Left ventricle myocardium superior (tissue), 1 donor: ENCODE results near the gene PLXNA4. TPM values are rescaled to one million over a fixed set of nuclear protein-coding genes. Genes with fewer than 3 reads are reported as not detected.

Experiments
- ATAC-seq: fragments of 200-7000 bp; cut with Tn5 transposase; one replicate; pipeline ENCODE4 v1.9.1; 2020; ENCODE audit warnings: mild to moderate bottlenecking, moderate library complexity
- DNase-seq: peaks from one replicate; pipeline ENCODE4 v3.0.0-alpha.2; 2020
- intact Hi-C: fragments of 100-400 bp; cut with micrococcal nuclease; formaldehyde crosslinking; loops from one replicate; pipeline ENCODE4 v1.11.0; 2022
- total RNA-seq: library from RNA; stranded (reverse); fragmentation: NEBNext Ultra II Directional; extraction: Animal tissue kit (Norgen Biotek cat#: 25700); gene quantifications from one replicate; pipeline ENCODE4 v1.2.1, GENCODE V29; 2021
- donor health status: DM: no; HTN: yes; CAD: no; lungs with severe emphysema.

The PLXNA4 gene
- total RNA-seq, 1 donor from 2014 or later = 19.2 TPM

DNA sequence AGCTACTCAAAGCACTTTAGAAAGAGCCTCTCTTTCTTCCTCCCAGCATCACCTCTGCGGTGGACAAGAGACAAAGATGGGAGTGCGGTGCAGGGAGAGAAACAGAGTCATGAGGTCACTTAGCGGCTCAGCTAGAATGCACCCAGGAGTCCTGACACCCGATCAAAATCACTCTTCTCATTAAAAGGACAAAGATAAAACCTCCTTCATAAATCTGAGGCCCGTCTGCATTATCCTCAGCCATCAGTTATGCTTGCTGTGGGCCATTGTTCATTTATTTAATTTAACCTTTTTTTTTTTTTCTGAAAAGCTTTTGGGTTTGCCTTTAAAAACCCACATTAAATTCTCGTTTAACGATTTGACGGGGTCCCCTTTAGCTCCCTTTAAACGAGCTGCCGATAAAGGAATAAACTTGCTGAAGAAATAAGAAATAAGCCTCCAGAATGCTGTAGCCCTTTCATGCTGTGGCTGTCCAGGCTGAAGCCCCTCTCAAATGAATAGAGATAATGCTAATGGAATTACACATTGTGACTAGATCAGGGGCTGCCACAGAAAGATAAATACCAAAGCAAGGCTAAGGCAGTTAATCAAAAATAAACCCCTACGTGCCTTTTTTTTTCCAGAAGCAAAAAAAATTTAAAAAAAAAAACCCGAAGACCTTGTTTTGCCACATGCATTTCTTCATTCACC, 16.1 kb upstream of the PLXNA4 start:
- DNase-seq (no peak), ATAC-seq (no peak)
- intact Hi-C loops = no loop called here

DNA sequence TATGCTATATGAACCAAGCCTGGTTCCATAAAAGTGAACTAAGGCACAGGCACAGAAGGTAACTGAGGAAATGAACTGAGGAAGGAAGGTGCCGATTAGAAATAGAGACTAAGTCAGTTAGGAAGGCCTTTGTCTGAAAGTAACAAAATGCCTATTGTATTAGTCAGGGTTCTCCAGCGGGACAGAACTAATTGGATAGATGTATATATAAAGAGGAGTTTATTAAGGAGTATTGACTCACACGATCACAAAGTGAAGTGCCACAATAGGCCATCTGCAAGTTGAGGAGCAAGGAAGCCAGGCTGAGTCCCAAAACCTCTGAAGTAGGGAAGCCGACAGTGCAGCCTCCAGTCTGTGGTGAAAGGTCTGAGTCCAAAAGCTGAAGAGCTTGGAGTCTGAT, 13.9 kb upstream of the PLXNA4 start:
- ATAC-seq (no peak), DNase-seq (no peak)
- intact Hi-C loops = no loop called here

DNA sequence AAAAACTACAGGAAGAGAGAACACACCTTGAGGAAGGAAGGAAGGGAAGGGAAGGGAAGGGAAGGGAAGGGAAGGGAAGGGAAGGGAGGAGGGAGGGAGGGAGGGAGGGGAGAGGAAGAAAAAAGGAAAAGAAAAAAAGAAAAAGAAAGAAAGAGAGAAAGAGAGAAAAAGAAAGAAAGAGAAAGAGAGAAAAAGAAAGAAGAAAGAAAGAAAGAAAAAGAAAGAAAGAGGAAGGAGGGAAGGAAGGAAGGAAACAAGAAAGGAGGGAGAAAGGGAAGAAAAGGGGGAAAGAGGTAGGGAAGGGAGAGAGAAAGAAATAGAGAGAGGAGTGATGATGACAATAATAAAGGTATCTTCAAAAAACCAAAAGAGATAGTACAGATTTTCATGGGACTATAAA, 12.3 kb upstream of the PLXNA4 start:
- DNase-seq (no peak), ATAC-seq (no peak)
- intact Hi-C loops = loop anchor here (10.0 kb wide), 1 partner anchor 644 kb away; no protein-coding TSS in a partner anchor

DNA sequence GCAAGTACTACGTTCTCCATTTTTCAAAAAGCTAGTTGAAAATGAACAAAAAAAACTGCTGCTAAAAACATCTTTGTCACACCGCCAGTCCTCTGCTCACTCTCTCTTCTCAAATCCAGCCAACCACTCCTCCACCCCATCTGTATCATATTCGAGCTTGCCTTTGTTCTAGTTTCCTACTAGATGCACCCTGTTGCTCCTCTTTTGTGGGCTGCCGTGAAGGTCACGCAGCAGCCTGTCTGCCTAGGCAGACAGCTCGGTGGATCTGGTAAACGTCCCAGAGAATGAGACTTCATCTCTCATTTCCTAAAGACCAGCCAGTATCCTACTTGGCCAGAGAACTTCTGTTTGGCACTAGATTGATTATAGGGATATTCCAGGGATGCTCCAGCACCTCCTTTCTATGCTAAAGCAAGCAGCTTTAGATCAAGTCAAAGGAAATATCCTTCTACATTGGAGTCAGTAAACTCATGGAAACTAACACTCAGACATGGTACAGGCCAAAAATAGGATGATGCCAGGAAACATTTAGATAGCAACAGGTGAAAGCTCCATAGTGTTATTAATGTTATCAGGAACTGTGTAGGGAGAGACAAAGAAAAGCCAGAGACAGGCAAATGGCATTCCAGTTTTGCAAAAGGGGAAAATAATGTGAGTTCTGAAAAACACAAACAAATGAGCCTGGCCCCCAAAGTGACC, 8.7 kb upstream of the PLXNA4 start:
- intact Hi-C loops = loop anchor here (10.0 kb wide), 1 partner anchor 640 kb away; no protein-coding TSS in a partner anchor

DNA sequence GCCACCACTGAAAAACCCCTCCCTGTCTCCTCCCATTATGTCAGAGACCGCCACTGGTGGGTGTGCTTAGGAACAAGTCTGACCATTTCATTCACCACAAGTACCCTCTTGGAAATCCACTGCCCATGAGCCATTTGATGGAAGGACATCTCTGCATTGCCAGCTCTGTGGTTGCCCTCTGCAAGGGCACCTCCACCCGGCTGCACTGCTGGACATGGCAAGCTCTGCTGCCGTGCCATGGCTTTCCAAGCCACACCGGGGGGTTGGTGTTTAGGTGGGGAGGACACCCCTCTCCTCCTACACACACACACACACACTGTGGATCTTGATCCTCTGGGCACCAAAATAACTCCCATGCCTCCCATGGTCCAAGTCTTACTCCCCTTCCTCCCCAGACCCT, 5.2 kb upstream of the PLXNA4 start:
- intact Hi-C loops = loop anchor here (2.0 to 10.0 kb wide), 2 partner anchors 263 to 637 kb away; no protein-coding TSS in a partner anchor
- ATAC-seq (no peak), DNase-seq (no peak)

More for the DNA sequence above, 8.7 kb upstream of the PLXNA4 start:
- DNase-seq (no peak), ATAC-seq (peak; percentile 58)

DNA sequence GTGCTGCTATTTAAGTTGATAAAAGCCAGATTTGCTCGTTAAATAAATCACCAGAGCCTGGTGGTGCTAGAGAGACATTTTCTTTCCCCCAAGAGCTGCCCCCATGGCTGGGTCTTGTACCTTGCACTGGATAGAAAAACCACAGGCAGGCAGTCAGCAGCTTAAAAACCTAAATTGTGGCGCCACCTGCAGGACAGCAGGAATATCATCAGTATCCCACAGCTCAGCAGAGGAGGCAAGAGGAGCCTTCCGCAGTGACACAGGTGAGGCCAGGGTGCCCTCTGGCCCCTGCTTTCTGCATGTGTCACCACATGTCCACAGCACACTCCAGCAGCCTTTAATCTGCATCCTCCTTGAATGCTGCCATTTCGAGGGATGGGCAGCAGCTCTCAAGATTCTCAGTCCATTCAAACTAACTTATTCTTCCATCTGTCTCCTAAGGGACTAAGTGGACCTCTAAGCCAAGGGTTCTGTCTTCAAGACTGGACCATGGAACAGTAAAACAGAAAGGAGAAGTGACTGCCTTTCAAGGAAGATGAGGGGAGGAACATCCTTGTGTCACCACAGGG, 4.5 kb upstream of the PLXNA4 start:
- intact Hi-C loops = loop anchor here (2.0 to 10.0 kb wide), 2 partner anchors 262 to 636 kb away; no protein-coding TSS in a partner anchor
- ATAC-seq (peak; percentile 49), DNase-seq (peak; percentile 60)

DNA sequence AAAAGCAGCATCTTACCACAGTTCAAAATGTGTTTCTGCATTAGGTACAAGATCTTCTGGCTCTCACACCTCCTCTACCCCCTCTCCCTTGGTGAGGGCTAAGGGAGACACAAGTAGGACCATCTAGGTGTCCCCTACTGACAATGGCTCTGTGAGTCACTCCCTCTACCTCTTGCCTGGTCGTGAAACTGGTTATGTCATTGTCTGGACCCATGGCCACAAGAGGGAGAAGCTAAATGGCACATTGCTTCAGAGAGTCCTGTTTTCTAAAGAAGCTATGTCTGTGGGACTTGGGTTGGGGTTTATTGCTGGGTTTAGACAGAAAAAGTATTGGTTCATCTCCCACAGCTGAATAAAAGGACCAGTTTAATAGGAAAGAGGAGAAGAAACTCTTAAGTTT, 4.0 kb upstream of the PLXNA4 start:
- intact Hi-C loops = loop anchor here (2.0 to 10.0 kb wide), 2 partner anchors 261 to 635 kb away; no protein-coding TSS in a partner anchor
- DNase-seq = no peak
- ATAC-seq = no peak

DNA sequence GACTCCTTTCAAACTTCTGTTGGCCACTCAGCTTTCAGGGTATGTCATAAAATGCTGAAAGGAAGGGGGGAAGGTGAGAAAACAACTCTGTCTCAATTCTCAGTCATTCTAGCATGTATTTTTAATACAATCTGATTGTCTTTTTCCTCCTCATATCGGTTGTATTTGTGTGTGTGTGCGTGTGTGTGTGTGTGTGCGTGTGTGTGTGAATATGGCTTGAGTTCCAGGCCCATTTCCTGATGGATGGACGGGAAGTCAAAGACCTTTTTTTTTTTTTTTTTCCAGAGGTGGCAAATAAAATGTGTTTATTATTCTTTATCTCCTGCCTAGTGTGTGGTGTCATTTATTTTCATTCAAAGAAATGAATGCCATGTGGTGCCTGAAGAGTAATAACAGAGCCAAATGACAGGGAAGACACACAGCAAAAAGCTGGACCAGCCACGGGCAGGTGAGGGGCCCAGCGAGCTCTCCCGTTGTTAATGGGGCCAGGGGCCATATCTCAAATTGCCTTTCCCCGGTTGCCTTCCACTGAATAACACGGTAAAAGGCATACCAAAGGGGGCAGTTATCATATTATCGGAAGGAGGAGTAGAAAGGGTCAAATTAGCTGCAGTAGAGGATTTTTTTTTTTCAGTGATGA, 3.1 kb upstream of the PLXNA4 start:
- DNase-seq (no peak), ATAC-seq (no peak)
- intact Hi-C loops = no loop called here

DNA sequence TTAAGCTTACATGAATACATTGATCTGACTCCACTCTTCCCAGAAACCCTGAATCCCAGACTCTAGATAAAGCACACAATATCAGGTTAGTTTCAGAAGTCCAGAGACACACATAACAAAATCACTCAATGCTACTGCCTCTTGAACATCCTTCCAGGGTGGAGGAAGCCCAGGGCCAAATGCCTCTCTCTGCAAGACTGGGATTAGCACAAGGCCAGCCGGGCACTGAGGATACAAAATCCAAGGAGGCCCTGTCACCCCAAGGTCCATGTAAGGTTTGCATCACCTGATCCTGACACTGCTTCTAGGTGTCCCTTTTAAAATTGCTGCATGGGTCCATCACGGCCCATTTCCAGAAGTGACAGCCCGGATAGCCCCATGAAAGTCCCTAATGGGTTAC, 2.6 kb upstream of the PLXNA4 start:
- ATAC-seq = no peak
- intact Hi-C loops = no loop called here
- DNase-seq = no peak

DNA sequence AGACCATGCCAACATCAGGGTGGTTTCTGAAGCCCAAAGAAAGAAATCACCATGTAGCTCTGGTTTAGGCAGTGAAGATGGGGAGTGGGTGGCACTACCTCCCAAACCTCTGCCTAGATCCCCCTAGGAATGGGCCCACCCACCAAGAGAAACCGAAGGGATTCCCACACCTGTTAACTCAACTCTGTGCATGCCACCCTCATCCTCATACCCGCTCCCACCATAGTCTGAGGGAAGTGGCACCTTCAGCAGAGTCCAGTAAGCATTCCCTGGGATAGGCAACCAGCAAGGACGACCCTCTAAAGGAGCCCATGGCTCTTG, 1.7 kb upstream of the PLXNA4 start:
- no peak for ATAC-seq
- intact Hi-C loops = no loop called here
- no peak for DNase-seq

DNA sequence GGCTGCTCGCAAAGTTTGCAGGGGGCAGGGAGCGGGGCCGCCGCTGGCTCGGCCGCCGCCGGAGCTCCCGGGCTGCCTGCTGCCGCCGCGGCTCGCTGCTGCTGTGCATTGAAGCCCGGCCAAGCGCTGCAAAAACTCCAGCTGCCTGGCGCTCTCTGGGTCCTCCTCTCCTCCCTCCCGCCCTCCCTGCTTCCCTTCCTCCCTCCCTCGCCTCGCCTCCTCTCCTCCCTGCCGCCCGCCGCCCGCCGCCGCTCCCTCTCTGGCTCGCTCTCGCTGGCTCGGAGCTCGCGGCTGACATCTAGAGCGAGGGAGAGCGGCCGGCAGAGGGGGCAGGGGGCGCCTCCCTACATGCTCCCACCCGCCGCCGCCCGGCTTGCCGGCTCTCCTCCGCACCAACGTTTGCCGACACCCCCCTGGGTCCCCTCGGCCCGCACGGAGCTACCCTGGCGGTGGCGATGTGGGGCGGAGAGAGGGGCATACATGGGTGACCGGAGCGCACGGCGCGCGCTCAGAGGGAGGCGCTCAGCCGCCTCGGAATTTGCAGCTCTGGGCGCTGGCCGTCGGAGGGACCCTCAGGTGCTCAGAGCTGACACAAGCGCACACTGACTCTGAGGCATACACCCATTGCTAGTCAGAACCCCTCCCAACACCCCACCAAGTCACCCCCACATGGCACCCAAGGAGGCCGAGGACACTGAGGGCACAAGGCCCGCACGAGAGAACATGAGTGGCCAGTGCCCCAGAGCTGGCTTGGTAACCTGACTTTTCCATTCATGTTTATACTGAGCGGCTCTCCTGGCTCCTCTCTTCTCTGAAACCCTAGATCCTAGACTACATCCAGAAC, 1.2 kb upstream of the PLXNA4 start:
- intact Hi-C loops = no loop called here
- ATAC-seq = peak; percentile 80

DNA sequence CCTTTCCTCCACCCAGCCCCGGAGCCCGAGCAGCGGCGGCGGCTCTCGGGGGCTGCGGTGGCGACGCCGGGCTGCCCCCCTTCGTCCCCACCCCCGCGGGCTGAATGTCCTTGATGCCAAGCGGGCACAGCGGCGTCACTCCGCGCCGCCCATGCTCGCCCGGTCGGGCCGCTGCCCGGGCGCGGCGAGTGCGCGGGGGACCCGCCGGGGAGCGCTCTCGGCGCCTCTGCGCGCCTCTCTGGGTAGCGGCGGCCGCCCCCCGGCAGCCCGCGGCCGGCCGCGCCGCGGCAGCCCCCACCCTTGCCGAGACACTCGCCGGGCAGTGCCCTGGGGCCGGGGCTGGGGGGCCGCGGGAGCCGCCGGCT, 433 bp upstream of the PLXNA4 start:
- intact Hi-C loops = no loop called here
- ATAC-seq (peak; percentile 56), DNase-seq (peak; percentile 56)

More for the DNA sequence above, 1.2 kb upstream of the PLXNA4 start:
- peak; percentile 90 for DNase-seq

DNA sequence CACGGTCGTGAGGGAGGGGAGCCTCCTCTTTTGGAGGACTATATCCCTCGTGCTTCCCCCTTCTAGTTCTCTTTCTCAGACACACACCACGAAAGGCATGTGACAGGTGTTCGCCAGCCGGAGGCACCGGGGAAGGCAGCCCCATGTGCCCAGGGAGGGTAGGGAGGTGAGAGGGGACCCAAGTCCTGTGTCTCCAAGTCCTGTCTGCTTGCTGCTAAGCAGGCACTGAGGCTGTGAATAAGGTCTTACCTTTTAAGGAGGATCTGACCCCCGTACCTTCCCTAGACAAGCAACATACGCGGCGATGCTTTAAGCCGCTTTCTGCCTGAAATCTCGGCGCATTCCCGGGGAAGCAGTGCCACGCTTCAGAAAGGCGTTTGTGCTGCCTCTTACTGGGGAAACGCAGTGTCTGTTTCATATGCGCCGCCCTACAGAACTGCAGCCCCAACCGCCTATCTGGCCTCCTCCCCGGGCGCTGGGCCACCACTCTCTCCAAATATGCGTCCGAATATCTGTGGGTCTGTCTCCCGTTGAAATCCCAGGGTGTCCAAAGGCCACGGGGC, 770 bp downstream of the PLXNA4 start:
- ATAC-seq (peak; percentile 82), DNase-seq (peak; percentile 80)
- intact Hi-C loops = no loop called here

DNA sequence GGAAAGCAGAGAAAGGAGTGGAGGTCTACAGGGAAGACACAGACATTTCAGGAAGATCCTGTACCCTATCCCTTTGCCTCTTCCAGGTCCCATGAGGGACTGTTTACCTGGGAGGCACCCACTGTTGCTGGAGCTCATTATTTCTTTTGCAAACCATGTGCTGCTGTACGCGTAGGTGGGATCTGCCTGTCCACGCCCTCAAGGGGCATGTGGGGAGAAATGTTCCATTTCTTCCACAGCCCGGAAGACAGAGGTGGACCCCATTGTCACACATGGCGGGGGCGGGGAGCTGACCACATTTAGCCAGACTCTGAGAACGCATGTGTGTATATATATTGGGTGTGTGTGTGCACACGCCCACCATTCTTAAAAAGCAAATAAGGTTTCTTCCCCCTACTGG, 2.0 kb downstream of the PLXNA4 start:
- no peak for DNase-seq
- intact Hi-C loops = no loop called here
- ATAC-seq = no peak

DNA sequence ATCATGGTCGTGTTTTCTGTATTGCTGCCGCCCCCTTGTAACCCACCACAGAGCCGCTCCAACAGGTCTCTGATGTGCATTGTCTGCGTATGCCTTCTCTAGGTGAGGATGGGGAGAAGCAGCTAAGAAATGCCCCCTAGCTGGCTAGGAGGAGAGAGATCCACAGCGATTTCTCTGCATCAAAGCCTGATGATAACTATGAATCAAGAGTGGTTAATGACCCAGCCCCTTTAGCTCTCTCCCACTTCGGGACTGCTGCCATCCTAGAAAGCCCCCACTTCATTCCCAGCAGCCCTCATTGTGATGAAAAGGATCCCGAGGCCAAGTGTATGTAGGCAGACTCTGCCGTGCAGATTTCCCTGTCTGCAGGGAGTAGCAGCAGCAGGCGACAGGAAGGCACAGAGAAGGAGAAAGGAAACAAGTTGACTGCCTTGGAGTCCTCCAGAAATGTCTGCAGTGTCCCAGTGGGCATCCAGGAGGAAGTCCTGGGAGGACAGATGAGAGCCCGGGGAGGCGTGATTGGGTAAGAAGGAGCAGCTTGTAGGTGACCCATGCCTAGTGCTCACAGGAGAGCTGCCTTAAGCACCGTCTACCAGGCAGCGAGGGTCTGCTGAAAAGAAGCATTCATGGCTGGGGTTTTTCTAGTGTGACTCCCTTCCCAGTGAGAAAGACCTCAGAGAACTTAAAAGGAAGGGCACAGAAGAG, 2.9 kb downstream of the PLXNA4 start:
- intact Hi-C loops = no loop called here
- ATAC-seq (no peak), DNase-seq (no peak)

DNA sequence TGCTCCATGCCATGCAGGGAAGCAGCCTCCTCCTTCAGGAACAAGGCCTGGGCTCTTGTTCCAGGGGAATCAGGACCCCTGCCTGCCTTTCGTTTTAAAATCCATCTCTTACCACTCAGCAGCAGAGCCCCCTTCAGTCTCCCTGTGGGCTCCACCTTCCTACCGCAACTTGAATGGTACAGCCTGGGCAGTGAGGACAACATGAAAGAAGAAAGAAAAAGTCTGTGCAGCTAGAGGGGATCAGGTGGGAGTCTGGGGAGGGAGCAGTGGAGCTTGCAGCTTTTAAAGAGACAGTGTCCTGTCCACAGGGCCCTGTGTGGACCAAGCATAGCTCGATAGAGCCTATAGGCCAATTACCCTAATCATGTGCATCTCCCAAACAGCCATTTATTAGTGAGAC, 3.7 kb downstream of the PLXNA4 start:
- no peak for ATAC-seq
- intact Hi-C loops = no loop called here

DNA sequence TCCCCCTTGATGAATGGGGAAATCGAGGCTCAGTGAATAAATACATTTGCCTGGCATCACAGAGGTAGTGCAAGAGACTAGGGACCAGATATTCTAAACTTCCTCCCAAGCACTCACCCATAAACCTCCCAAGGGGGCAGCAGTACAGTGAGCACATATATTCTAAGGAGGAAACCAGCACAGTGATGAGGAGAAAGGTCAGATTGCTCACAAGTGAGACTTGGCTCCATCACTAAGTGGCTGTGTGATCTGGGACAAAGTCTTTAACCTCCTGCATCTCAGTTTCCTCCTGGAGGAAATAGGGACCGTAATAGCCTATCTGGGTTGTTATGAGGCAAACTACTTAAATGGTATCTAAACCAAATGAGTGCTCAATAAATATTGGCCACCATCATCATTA, 4.3 kb downstream of the PLXNA4 start:
- ATAC-seq = no peak
- intact Hi-C loops = no loop called here
- DNase-seq = no peak

More for the DNA sequence above, 3.7 kb downstream of the PLXNA4 start:
- no peak for DNase-seq

DNA sequence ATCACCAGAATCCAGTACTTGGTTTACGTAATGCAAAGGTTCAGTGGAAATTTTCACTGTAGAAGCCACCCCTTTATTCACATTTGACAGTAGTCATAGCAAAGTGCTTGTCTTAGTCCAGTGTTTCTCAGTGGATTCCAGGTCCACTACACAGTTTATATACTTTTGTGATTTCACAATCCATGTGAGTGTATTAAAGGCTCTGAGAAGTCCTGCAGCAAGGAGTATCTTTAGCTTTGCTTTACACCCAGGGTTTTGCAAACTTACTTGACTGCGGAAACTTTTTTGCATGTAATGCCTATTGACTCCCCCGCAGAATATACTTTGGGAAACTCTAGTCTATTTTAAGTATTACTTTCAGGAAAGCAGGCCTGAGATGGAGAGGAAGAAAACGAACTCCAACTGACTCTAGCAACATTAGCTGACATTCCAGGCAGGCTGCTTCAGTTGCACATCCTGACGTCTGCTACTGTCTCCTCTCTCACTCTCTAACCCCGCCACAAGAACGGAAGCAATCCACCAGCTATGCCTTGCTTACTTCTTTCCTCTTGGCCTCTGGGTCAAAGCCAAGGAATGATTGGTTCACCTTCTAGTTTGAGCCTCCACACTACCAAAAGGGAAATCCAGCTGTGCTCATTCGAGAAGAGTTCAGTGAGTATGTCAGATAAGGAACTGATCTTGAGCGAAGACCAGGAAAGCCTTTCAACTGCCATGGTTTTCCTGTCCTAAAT, 6.2 kb downstream of the PLXNA4 start:
- DNase-seq = no peak
- ATAC-seq = no peak
- intact Hi-C loops = no loop called here
